Ishikawa (cell line): ENCODE data around the gene GALNT10.

Experiments
- CEBPB ChIP-seq: IDR thresholded peaks from 2 replicates; pipeline ENCODE4 v1.6.1; 2012
- CREB1 ChIP-seq: IDR thresholded peaks from 2 replicates; pipeline ENCODE4 v1.6.1; 2012; ENCODE audit warnings: low read depth
- FOXM1 ChIP-seq: IDR thresholded peaks from 2 replicates; pipeline ENCODE4 v1.6.1; 2012; ENCODE audit warnings: low read depth, borderline replicate concordance
- TF ChIP-seq, protein P1 (sequence below): IDR thresholded peaks from 2 replicates; pipeline ENCODE4 v1.6.1; 2012

DNA sequence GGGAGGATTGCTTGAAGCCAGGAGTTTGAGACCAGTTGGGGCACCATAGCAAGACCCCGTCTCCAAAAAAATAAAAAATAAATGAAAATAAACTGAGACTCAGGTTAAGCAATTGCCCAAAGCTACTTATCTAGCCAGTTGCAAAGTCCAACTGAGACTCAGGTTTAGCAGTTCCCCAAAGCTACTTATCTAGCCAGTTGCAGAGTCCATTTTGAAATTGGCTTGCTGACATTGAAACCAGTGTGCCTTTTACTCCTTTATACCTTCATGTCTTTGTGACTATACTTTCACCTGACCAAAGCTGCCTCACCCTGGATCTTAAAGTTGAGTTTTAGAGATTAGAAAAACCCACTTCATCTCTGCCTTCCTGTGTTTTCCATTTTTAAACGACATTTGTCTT, 66.5 kb downstream of the GALNT10 start:
- TF ChIP-seq, protein P1, sequence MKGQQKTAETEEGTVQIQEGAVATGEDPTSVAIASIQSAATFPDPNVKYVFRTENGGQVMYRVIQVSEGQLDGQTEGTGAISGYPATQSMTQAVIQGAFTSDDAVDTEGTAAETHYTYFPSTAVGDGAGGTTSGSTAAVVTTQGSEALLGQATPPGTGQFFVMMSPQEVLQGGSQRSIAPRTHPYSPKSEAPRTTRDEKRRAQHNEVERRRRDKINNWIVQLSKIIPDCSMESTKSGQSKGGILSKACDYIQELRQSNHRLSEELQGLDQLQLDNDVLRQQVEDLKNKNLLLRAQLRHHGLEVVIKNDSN: no peak
- TF ChIP-seq FOXM1: no peak
- no peak for TF ChIP-seq CEBPB
- TF ChIP-seq CREB1: no peak
